Left ventricle myocardium superior (tissue), 1 donor: Measurements from ENCODE around the gene HEATR5B. TPM values are rescaled to one million over a fixed set of nuclear protein-coding genes. Genes with fewer than 3 reads are reported as not detected.
A peak's percentile ranks its signal among the peaks of the same experiment; 100 is the strongest.
"Not testable (repeated sequence)": the region's sequence is repeated elsewhere in the genome, so short reads cannot be mapped to it uniquely, and the experiment has no call there.

ENCODE experiments used
- ATAC-seq: fragments of 200-7000 bp; cut with Tn5 transposase; one replicate; pipeline ENCODE4 v1.9.1; 2020; ENCODE audit warnings: mild to moderate bottlenecking, moderate library complexity
- DNase-seq: peaks from one replicate; pipeline ENCODE4 v3.0.0-alpha.2; 2020
- intact Hi-C: fragments of 100-400 bp; cut with micrococcal nuclease; formaldehyde crosslinking; loops from one replicate; pipeline ENCODE4 v1.11.0; 2022
- total RNA-seq: library from RNA; stranded (reverse); fragmentation: NEBNext Ultra II Directional; extraction: Animal tissue kit (Norgen Biotek cat#: 25700); gene quantifications from one replicate; pipeline ENCODE4 v1.2.1, GENCODE V29; 2021
- donor health status: DM: no; HTN: yes; CAD: no; lungs with severe emphysema.

HEATR5B gene
- total RNA-seq, 1 donor from 2014 or later: 27.0 TPM

DNA sequence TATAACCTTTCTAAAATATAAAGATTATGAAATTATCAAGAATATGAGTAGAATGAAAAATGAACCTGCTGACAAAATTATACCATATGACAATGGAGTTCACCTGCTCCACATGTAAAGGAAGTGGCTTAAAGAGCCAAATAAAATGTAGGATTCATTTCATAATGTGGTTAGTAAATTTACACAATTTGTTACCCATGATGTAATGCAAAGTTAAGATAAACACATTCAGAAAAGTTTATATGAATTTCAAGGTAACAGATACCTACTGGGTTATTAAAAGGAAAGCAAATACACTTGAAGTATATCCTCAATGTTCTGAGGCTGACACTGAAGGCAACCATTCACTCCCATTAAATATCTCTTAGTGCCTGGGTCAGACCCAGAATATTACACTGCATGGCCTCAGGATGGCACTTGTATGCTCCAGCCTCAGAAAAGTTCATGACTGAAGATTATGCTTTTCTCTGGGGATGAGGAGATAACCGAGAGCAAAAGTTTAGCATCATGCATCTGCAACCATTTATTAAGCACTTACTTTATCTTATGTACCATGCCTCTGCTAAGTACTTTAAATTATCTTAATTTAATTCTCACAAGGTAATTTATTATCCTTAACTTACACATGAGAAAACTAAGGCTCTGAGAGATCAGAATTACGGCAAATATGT is 124.0 kb downstream of the HEATR5B start:
- DNase-seq (no peak), ATAC-seq (peak; percentile 12)
- intact Hi-C loops: no loop called here

- DNase-seq: no peak
- ATAC-seq: no peak
- intact Hi-C loops: no loop called here
Measured at GRCh38 chr2:36954977-36955607, 129.1 kb downstream of the HEATR5B start.

- DNase-seq: no peak
- intact Hi-C loops: no loop called here
- peak; percentile 44 for ATAC-seq
Measured at GRCh38 chr2:36952748-36953197, 131.4 kb downstream of the HEATR5B start.

DNA sequence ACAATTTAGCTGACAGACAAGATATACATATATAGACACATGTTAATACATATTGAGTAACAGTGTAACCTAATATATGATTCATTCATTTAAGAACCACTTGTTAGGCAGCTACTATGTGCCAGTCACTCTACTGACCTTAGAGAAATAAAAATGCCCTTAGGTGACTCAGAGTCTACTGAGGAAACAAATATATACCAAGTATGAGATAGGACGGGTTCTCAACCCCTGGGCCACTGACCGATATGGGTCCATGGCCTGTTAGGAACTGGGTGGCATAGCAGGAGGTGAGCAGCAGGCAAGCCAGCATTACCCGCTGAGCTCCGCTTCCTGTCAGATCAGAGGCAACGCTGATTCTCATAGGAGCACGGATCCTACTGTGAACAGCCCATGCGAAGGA is 132.6 kb downstream of the HEATR5B start:
- peak; percentile 48 for ATAC-seq
- intact Hi-C loops: no loop called here
- no peak for DNase-seq

DNA sequence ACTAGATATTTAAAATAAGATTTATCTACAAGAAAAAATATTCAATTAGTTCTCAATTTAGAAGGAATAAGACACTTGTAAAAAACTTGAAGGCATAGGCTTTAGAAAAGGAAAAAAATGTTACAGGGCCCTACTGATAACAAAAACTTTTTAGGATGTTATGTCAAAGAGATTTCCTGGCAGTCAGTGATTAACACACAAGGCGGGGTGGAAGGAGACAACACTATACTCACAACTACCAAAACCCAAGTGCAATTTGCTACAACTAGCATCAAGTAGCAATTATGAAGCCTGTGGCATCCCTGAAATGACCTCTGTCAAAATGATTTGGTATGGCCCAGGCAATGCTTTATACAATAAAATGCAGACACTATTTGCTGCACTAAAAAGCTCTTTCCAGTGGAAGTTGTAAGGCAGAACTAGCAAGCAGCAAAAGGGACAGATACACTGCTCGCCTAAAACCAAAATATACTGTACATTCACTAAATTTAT is 133.1 kb downstream of the HEATR5B start:
- no peak for DNase-seq
- ATAC-seq: peak; percentile 39
- intact Hi-C loops: no loop called here

DNA sequence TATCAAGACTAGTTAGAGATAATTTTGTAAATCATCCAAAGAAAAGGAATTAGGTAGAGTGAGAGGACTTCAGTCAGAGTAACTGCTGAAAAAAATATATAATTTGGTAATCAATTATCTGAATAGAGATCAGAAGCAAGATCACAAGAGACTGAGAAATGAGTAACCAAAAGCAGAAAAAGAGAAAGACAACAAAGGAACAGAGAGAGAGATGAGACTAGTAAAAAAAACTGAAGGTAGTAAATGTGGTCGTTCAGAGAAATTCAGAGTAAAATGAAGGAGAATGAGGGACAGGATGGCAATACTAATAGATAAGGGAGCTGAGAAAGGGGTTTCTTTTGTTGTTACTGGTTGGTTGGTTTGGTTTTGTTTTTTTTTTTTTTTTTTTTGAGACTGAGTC is 134.3 kb downstream of the HEATR5B start:
- DNase-seq (no peak), ATAC-seq (no peak)
- intact Hi-C loops: no loop called here

GRCh38 chr2:36945240-36945639 is 138.9 kb downstream of the HEATR5B start:
- intact Hi-C loops, ATAC-seq, DNase-seq: not testable (repeated sequence)

GRCh38 chr2:36941867-36942266 is 142.3 kb downstream of the HEATR5B start:
- intact Hi-C loops: no loop called here
- ATAC-seq (peak; percentile 52), DNase-seq (no peak)

- DNase-seq, intact Hi-C loops, ATAC-seq: not testable (repeated sequence)
Measured at GRCh38 chr2:36936526-36936925, 147.6 kb downstream of the HEATR5B start.

DNA sequence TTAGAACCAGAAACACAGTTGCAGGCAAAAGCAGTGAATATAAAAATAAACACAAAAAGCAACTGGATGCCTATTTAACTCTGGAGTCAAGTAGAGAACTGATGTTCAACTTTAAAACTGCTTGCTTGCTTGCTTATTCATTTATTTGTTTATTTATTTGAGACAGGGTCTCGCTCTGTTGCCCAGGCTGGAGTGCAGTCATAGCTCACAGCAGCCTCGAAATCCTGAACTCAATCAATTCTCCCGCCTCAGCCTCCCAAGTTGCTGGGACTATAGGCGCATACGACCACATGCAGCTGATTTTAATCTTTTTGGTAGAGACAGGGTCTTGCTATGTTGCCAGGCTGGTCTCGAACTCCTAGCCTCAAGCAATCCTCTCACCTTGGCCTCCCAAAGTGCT is 152.5 kb downstream of the HEATR5B start:
- intact Hi-C loops, ATAC-seq, DNase-seq: not testable (repeated sequence)

Other genes with a start within 250 kb of the HEATR5B start
- 49.7 TPM for gene STRN, start 117.8 kb downstream of the HEATR5B start, total RNA-seq
- gene GPATCH11, start 146 bp upstream of the HEATR5B start, total RNA-seq: 6.0 TPM
- gene EIF2AK2, start 72.6 kb upstream of the HEATR5B start, total RNA-seq: 18.2 TPM
- gene SULT6B1, start 104.3 kb upstream of the HEATR5B start, total RNA-seq: not detected
- gene CEBPZOS, start 112.1 kb upstream of the HEATR5B start, total RNA-seq: 60.4 TPM
- 28.9 TPM for gene CEBPZ, start 147.2 kb upstream of the HEATR5B start, total RNA-seq
- gene NDUFAF7, start 147.3 kb upstream of the HEATR5B start, total RNA-seq: 27.6 TPM
- 12.8 TPM for gene PRKD3, start 240.5 kb upstream of the HEATR5B start, total RNA-seq